IMR-90 (cell line): ENCODE data around the gene SHROOM3. TPM values are rescaled to one million over a fixed set of nuclear protein-coding genes. Genes with fewer than 3 reads are reported as not detected.

ENCODE experiments used
- ATAC-seq: fragments of 200-7000 bp; cut with Tn5 transposase; 2 replicates; pipeline ENCODE4 v1.9.1; 2020; ENCODE audit warnings: low read depth, mild to moderate bottlenecking, moderate library complexity
- BruUV-seq: library from RNA; stranded (reverse); fragments of 400-500 nt; replicated peaks from 2 replicates; lab custom pipeline; 2021; lab: Mats Ljungman, UMichigan
- CTCF ChIA-PET: fragments of 300-600 bp; formaldehyde crosslinking; extraction: SDS; loops from one replicate; lab custom pipeline; 2021; ENCODE audit warnings: antibody characterized with exemption; lab: Yijun Ruan, JAX
- POLR2A ChIA-PET: fragments of 300-600 bp; sonication (Branson Sonifier 250); formaldehyde crosslinking; loops from one replicate; lab custom pipeline; 2022; ENCODE audit warnings: antibody characterized with exemption; ENCODE audit not compliant: unreplicated experiment; lab: Charles Lee
- DNase-seq: peaks from one replicate; pipeline ENCODE4 v3.0.0; 2013
- H2AFZ ChIP-seq: replicated peaks from 2 replicates; pipeline ENCODE3; 2013; ENCODE audit warnings: low read length, mild to moderate bottlenecking; ENCODE audit not compliant: poor library complexity
- H2AK5ac ChIP-seq: 2 replicates; pipeline ENCODE4 v1.6.1; 2013; ENCODE audit warnings: low read depth, low read length, inconsistent platforms
- H2AK9ac ChIP-seq: replicated peaks from 2 replicates; pipeline ENCODE3; 2013; ENCODE audit warnings: mild to moderate bottlenecking, low read depth, low read length, moderate library complexity; ENCODE audit not compliant: poor library complexity
- H2BK120ac ChIP-seq: 2 replicates; pipeline ENCODE4 v1.6.1; 2013; ENCODE audit warnings: low read depth, low read length, inconsistent platforms
- H2BK15ac ChIP-seq: 3 replicates; pipeline ENCODE4 v1.6.1; 2013; ENCODE audit warnings: low read depth, low read length, inconsistent platforms
- H2BK20ac ChIP-seq: 2 replicates; pipeline ENCODE4 v1.6.1; 2013; ENCODE audit warnings: low read depth, mild to moderate bottlenecking, inconsistent platforms, low read length, moderate library complexity
- H2BK5ac ChIP-seq: 2 replicates; pipeline ENCODE4 v1.6.1; 2013; ENCODE audit warnings: mild to moderate bottlenecking, low read depth, low read length, inconsistent platforms; ENCODE audit not compliant: poor library complexity, severe bottlenecking
- H3K14ac ChIP-seq: replicated peaks from 2 replicates; pipeline ENCODE4 v1.6.1; 2013; ENCODE audit warnings: low read depth, low read length, inconsistent platforms
- H3K18ac ChIP-seq: 2 replicates; pipeline ENCODE4 v1.6.1; 2013; ENCODE audit warnings: low read depth, low read length, control low read depth
- H3K23ac ChIP-seq: 2 replicates; pipeline ENCODE4 v1.6.1; 2013; ENCODE audit warnings: low read depth, low read length, inconsistent platforms
- H3K27ac ChIP-seq: 2 replicates; pipeline ENCODE4 v1.5.1; 2013; ENCODE audit warnings: mild to moderate bottlenecking, control low read depth, low read length; ENCODE audit not compliant: insufficient read depth
- H3K27me3 ChIP-seq: 2 replicates; pipeline ENCODE4 v1.6.1; 2013; ENCODE audit warnings: low read length; ENCODE audit not compliant: control insufficient read depth, insufficient read depth
- H3K36me3 ChIP-seq: 2 replicates; pipeline ENCODE4 v1.6.1; 2013; ENCODE audit warnings: low read length, mixed read lengths; ENCODE audit not compliant: control insufficient read depth, insufficient read depth
- H3K4ac ChIP-seq: 2 replicates; pipeline ENCODE4 v1.6.1; 2013; ENCODE audit warnings: low read depth, low read length, inconsistent platforms
- H3K4me1 ChIP-seq: 2 replicates; pipeline ENCODE4 v1.6.1; 2013; ENCODE audit warnings: low read length, mixed read lengths; ENCODE audit not compliant: control insufficient read depth, insufficient read depth
- H3K4me2 ChIP-seq: 2 replicates; pipeline ENCODE4 v1.6.1; 2013; ENCODE audit warnings: low read depth, mild to moderate bottlenecking, control low read depth, low read length, moderate library complexity
- H3K4me3 ChIP-seq: 2 replicates; pipeline ENCODE4 v1.5.1; 2013; ENCODE audit warnings: low read depth, mild to moderate bottlenecking, control low read depth, low read length, moderate library complexity; ENCODE audit not compliant: insufficient read depth
- H3K56ac ChIP-seq: 2 replicates; pipeline ENCODE4 v1.6.1; 2013; ENCODE audit warnings: low read length, inconsistent platforms; ENCODE audit not compliant: insufficient read depth; ENCODE audit errors: extremely low read depth
- H3K79me1 ChIP-seq, 2 experiments: 2 replicates each; pipeline ENCODE4 v1.6.1; 2013; ENCODE audit warnings: low read length in 2 of 2, inconsistent platforms in 1 of 2, low read depth in 1 of 2
- H3K9ac ChIP-seq: 2 replicates; pipeline ENCODE4 v1.6.1; 2013; ENCODE audit warnings: low read depth, low read length, control low read depth
- H3K9me1 ChIP-seq: 2 replicates; pipeline ENCODE4 v1.6.1; 2013; ENCODE audit warnings: low read length, inconsistent platforms; ENCODE audit not compliant: insufficient read depth
- H3K9me3 ChIP-seq: 2 replicates; pipeline ENCODE4 v1.6.1; 2013; ENCODE audit warnings: low read length; ENCODE audit not compliant: control insufficient read depth, insufficient read depth
- H4K20me1 ChIP-seq: 2 replicates; pipeline ENCODE4 v1.6.1; 2013; ENCODE audit warnings: low read length, inconsistent platforms; ENCODE audit not compliant: insufficient read depth
- H4K5ac ChIP-seq: 2 replicates; pipeline ENCODE4 v1.6.1; 2013; ENCODE audit warnings: mild to moderate bottlenecking, low read depth, low read length, control low read depth
- H4K8ac ChIP-seq, 2 experiments: 2 replicates each; pipeline ENCODE4 v1.6.1; 2013; ENCODE audit warnings: low read depth in 2 of 2, low read length in 2 of 2, control low read depth in 1 of 2, inconsistent platforms in 1 of 2
- H4K91ac ChIP-seq: 2 replicates; pipeline ENCODE4 v1.6.1; 2013; ENCODE audit warnings: low read depth, low read length, inconsistent platforms; ENCODE audit not compliant: insufficient read depth
- BHLHE40 ChIP-seq: fragments of 150-350 bp; IDR thresholded peaks from 2 replicates; pipeline ENCODE4 v1.6.1; 2016; ENCODE audit warnings: mild to moderate bottlenecking, low read depth, low read length
- CEBPB ChIP-seq: IDR thresholded peaks from 2 replicates; pipeline ENCODE4 v1.6.1; 2012; ENCODE audit warnings: low read depth, low read length, improper control_type of control experiment
- FOS ChIP-seq: fragments of 150-350 bp; IDR thresholded peaks from 2 replicates; pipeline ENCODE4 v1.6.1; 2016; ENCODE audit warnings: low read depth, low read length
- MAFK ChIP-seq: IDR thresholded peaks from 2 replicates; pipeline ENCODE4 v1.6.1; 2012; ENCODE audit warnings: low read depth, low read length, improper control_type of control experiment
- MAZ ChIP-seq: IDR thresholded peaks from 2 replicates; pipeline ENCODE4 v1.6.1; 2012; ENCODE audit warnings: low read depth, mild to moderate bottlenecking, low read length, improper control_type of control experiment, moderate library complexity, borderline replicate concordance
- MXI1 ChIP-seq: IDR thresholded peaks from 2 replicates; pipeline ENCODE4 v1.6.1; 2012; ENCODE audit warnings: low read depth, mild to moderate bottlenecking, low read length, moderate library complexity, borderline replicate concordance
- NFE2L2 ChIP-seq: fragments of 150-350 bp; IDR thresholded peaks from 2 replicates; pipeline ENCODE4 v1.6.1; 2016; ENCODE audit warnings: low read depth, mild to moderate bottlenecking, low read length
- POLR2A ChIP-seq: IDR thresholded peaks from 2 replicates; pipeline ENCODE4 v1.6.1; 2012; ENCODE audit warnings: mild to moderate bottlenecking, low read depth, low read length
- RAD21 ChIP-seq: IDR thresholded peaks from 2 replicates; pipeline ENCODE4 v1.6.1; 2012; ENCODE audit warnings: low read length, improper control_type of control experiment
- SMC3 ChIP-seq: fragments of 150-350 bp; IDR thresholded peaks from 2 replicates; pipeline ENCODE4 v1.6.1; 2016; ENCODE audit warnings: low read depth, mild to moderate bottlenecking, antibody characterized with exemption, low read length, moderate library complexity
- WGBS, 2 experiments: methylation state at CpG; one replicate each; pipeline versions ENCODE4 v1.1.5 to v1.1.7; 2013; ENCODE audit warnings: missing lambda C conversion rate in 2 of 2; ENCODE audit not compliant: insufficient read length in 1 of 2; ENCODE audit errors: extremely low coverage in 2 of 2; 5-methylcytosine and 5-hydroxymethylcytosine counted together
- dilution Hi-C: fragments of 300-500 bp; cut with HindIII; formaldehyde crosslinking; loops from one replicate; pipeline ENCODE4 v1.14.3; 2018; ENCODE audit warnings: low sequenced_read_pairs; ENCODE audit not compliant: unreplicated experiment
- in situ Hi-C: fragments of 300-500 bp; cut with MboI; formaldehyde crosslinking; loops from 3 replicates; pipeline ENCODE4 v1.14.3; 2019; ENCODE audit warnings: low sequenced_read_pairs, inconsistent platforms, mixed read lengths
- intact Hi-C: fragments of 100-400 bp; cut with micrococcal nuclease; formaldehyde crosslinking; loops from 2 replicates; pipeline ENCODE4 v1.10.0; 2022
- polyA plus RNA-seq, 3 experiments: library from polyadenylated mRNA; depleted of rRNA; stranded (reverse); fragments of >200 nt; gene quantifications; 2 replicates each; pipeline ENCODE4 v1.2.3, GENCODE V29; 2012; ENCODE audit warnings: low replicate concordance in 1 of 3
- total RNA-seq: library from RNA; depleted of rRNA; stranded (reverse); fragments of >200 nt; gene quantifications from 2 replicates; pipeline ENCODE4 v1.2.3, GENCODE V29; 2012
- TF ChIP-seq, protein P1 (sequence below): fragments of 150-350 bp; IDR thresholded peaks from 2 replicates; pipeline ENCODE4 v1.6.1; 2017; ENCODE audit warnings: mild to moderate bottlenecking, antibody characterized with exemption, low read length, low read depth
- TF ChIP-seq, protein P2 (sequence below): fragments of 150-350 bp; IDR thresholded peaks from 2 replicates; pipeline ENCODE4 v1.6.1; 2016; ENCODE audit warnings: low read depth, mild to moderate bottlenecking, low read length, moderate library complexity, borderline replicate concordance

SHROOM3 gene
- total and polyA plus RNA-seq, 2 of the 4 experiments (the other 2 are of a cell fraction) = 10.8 to 19.5 TPM

DNA sequence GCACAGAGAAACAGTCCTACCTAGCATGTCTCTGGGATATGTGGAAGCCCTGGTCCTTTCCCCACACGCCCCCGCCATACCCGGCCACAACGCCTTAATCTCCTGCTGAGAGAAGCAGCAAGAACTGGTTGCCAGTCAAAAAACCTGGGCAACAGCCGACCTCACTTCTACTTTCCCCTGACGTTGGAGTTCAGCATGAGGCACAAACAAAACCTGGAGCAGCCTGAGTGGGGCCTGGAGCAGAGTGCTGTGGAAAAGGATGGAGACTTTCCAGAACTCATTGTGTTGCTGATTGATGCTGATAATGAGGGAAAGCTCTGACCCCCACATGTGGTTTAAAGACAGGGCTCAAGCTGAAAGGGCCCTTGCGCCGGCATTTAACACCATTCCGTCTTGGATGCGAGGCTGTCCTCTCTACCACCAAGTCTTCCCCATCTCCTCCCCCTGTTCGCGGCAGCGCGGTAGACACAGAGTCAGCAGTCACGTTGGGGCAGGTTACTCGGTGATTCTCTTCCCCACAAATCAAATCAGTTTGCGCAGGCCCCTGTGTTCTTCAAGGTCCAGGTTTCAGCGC lies 14.8 kb upstream of the SHROOM3 start:
- H3K56ac ChIP-seq = no peak overlapping the region
- no peak overlapping the region for H3K18ac ChIP-seq
- no peak overlapping the region for H3K14ac ChIP-seq
- no peak overlapping the region for H2AK9ac ChIP-seq
- no peak overlapping the region for H2BK15ac ChIP-seq
- no TSS peak for BruUV-seq
- no peak overlapping the region for H2BK5ac ChIP-seq
- H3K9ac ChIP-seq = no peak overlapping the region
- H3K9me3 ChIP-seq = no peaks in the 10 kb centered on the region; the same call in 1 of the 2 replicates
- H3K9me1 ChIP-seq = no peaks in the 10 kb centered on the region
- peaks cover 43% of the 10 kb centered on the region for H3K27me3 ChIP-seq
- H3K79me1 ChIP-seq = no peaks in the 10 kb centered on the region
- no peak for ATAC-seq
- ChIA-PET CTCF (no interaction called here), POLR2A (no interaction called here)
- H2BK20ac ChIP-seq = no peak overlapping the region
- H2AFZ ChIP-seq = peak overlapping the region; percentile 87
- H3K36me3 ChIP-seq = no peaks in the 10 kb centered on the region
- H3K23ac ChIP-seq = no peak overlapping the region
- no peak overlapping the region for H3K4me3 ChIP-seq
- H3K4me2 ChIP-seq = no peak overlapping the region; the same call in 1 of the 2 replicates
- H4K91ac ChIP-seq = no peak overlapping the region
- dilution Hi-C loops = no loop called here
- no peak overlapping the region for H2BK120ac ChIP-seq
- H4K20me1 ChIP-seq = no peaks in the 10 kb centered on the region
- H3K27ac ChIP-seq = no peak overlapping the region
- H4K8ac ChIP-seq = no peak overlapping the region
- no peak overlapping the region for H3K4ac ChIP-seq
- intact Hi-C loops = no loop called here
- no peak overlapping the region for H4K5ac ChIP-seq
- 62% methylated on average over 11 of the region's 18 CpGs; no CpG with 5 or more reads in 1 of the 2 experiments for WGBS, 2 experiments
- H2AK5ac ChIP-seq = no peak overlapping the region
- in situ Hi-C loops = no loop called here
- H3K4me1 ChIP-seq = no peaks in the 10 kb centered on the region
- no peak for DNase-seq
- TF ChIP-seq MAFK = no peak
- TF ChIP-seq, protein P1, sequence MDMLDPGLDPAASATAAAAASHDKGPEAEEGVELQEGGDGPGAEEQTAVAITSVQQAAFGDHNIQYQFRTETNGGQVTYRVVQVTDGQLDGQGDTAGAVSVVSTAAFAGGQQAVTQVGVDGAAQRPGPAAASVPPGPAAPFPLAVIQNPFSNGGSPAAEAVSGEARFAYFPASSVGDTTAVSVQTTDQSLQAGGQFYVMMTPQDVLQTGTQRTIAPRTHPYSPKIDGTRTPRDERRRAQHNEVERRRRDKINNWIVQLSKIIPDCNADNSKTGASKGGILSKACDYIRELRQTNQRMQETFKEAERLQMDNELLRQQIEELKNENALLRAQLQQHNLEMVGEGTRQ = no peak
- no peak for TF ChIP-seq BHLHE40
- no peak for TF ChIP-seq MAZ
- TF ChIP-seq, protein P2, sequence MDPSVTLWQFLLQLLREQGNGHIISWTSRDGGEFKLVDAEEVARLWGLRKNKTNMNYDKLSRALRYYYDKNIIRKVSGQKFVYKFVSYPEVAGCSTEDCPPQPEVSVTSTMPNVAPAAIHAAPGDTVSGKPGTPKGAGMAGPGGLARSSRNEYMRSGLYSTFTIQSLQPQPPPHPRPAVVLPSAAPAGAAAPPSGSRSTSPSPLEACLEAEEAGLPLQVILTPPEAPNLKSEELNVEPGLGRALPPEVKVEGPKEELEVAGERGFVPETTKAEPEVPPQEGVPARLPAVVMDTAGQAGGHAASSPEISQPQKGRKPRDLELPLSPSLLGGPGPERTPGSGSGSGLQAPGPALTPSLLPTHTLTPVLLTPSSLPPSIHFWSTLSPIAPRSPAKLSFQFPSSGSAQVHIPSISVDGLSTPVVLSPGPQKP = no peak
- no peak for TF ChIP-seq POLR2A
- no peak for TF ChIP-seq CEBPB
- TF ChIP-seq NFE2L2 = no peak
- TF ChIP-seq FOS = no peak
- no peak for TF ChIP-seq SMC3
- TF ChIP-seq MXI1 = no peak
- TF ChIP-seq RAD21 = no peak
